Activated CD4-positive, alpha-beta T cell treated with anti-CD3 and anti-CD28 coated beads for 4 hours (primary cell): ENCODE data around the gene RTN4RL2.
A peak's percentile ranks its signal among the peaks of the same experiment; 100 is the strongest.

Source experiments
- DNase-seq, 2 donors: peaks; one replicate each; pipeline ENCODE4 v3.0.0-alpha.2; 2020

RTN4RL2 gene

DNA sequence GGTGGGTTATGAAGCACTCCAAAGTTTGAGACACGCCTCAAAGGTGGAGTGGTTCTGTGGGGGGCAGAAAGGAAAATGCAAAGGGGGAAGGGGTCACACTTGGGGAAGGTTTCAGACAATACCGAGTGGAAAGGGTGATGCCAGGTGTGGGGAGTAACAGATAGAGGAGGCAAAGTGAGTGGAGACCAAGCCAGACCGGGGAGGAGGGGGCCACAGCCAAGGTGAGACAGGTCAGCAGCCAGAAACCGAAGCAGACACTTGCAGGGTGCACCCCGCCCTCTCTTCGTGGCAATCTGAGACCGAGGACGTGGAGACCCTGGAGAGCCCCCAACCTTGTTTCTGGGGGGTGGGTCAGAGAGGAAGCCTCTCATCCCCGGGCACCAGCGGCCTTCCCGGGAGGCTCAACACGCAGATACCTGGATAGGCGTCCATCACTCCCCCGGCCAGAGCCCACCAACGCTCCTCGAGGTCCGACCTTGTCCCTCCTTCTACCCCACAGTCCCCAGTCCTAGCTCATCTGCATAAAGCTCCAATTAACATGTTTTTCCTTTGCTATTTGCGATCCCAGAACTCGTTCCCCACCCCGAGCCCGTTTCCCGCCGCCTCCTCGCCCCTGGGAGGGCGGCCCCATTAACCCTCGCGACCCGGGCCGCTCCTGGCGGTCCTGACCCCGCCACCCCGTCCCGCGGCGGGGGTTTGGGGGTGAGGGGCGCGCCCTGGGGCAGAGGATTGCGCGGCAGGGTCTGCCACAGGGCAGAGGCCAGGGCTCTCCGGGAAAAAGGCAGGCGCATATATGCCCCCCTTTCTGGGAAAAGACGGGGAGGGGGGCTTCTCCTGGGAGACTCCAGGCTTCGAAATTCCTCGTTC, 21.8 kb downstream of the RTN4RL2 start:
- no peak for DNase-seq

DNA sequence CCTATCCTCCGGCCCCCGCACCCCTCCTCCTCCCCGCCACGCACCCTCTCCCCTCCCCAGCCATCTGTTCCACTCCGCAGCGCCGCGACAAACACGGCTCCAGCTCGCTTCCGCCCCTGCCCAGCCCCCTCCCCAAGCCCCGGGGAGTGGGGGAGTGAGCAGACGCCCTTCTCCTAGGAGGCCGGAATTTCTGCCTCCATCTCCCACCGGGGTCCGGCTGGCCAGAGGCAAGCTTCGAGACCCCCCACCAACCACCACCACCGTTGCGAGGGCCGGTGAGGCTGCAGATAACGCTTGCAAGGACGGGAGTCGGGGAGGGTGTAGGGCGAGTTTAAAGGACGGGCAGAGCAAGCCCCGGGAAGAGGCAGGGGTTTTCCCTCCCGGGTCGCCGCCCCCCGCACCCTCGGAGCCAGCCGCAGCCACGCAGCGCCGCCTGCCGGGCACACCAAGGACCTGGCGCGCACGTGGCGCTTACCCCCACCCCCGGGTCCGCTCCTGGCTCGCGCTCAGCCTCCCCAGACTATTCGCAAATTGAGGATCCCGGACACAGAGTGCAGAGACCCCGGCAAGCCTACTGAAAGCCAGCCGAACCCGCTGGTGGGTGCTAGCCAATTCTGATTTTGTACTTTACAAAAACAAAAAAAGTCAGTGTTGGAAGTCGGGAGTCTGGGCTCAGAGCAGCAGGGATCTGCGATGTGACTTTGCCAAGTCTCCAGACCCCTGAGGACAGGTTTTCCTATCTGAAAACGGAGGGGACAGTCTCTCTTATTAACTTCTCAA, 22.6 kb downstream of the RTN4RL2 start:
- DNase-seq = peak; percentile 71 to 74

DNA sequence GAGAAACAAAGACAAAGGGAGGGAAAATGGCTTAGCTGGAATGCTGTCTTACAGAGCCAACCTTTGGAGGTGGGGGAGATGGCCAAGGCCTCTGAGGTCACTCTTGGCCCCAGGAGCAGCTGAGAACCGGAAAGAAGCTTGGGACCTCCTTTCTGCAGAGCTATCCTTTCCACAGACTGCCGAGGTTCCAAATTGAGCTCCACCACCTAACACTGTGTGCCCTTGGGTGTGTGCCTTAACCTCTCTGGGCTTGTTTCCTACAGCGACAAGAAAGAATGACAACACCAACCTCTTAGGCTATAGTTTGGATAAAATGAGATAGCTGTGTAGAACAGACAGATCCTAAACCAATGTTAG, 23.2 kb downstream of the RTN4RL2 start:
- DNase-seq = no peak

DNA sequence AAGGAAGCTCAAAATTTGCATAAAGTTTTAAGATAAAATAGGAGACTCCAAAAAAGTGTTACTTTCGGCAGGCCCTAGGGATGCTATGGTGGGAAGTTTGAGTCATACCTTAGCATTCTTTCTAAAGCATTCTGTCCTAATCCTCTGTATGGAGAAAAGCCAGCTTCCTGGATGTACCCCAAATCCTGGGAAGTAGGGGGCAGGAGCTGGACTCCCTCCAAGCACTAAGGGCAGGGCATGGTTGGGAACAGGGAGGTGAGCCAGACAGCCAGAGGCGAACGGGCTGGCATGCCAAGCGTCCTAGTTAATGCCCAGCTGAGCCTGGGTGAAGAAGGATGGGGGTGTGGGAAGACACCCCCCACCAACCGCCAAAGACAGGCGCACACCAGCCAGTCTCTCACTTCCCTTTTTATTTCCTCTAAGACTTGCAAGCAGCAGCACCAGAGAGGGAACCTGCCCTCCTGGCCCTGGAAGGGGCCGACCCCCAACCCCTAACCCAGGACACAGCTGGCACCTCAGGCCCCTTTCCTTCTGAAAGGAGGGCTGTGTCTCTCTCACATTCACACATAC, 23.9 kb downstream of the RTN4RL2 start:
- DNase-seq = no peak

DNA sequence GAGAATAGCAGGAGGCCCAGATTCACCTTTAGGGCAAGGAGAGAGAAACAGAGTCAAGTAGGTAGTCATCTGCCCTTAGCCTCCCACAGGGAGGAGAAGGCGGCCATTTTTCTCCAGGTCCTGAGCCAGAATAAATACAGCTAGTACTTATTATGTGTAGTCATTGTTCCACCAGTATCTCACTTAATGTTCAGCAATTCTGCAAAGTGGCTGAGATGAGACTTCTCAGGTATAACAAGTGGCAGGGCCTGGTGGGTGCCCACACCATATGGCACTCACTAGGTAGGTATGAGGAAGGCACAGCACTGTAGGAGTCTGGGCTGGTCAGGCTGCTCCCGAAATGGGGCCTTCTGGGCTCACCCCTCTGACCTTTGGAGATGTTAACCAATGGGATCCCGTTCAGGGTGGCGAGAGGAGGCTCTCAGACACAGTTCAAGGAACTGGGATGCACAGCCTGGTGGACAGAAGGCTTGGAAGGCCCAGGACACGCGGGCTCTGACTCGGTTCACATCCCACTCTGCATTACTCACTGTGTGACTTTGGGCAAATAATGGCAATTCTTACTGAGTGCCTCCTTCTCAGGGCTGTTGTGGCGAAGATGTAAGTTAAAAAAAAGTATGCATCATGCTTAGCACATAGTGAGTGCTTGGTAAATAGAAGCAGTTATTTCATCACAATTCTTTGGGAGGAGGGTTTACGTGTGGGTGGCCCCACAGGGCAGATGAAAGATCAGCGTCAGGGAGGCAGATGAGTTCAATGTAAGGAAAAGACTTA, 25.1 kb downstream of the RTN4RL2 start:
- DNase-seq = no peak

DNA sequence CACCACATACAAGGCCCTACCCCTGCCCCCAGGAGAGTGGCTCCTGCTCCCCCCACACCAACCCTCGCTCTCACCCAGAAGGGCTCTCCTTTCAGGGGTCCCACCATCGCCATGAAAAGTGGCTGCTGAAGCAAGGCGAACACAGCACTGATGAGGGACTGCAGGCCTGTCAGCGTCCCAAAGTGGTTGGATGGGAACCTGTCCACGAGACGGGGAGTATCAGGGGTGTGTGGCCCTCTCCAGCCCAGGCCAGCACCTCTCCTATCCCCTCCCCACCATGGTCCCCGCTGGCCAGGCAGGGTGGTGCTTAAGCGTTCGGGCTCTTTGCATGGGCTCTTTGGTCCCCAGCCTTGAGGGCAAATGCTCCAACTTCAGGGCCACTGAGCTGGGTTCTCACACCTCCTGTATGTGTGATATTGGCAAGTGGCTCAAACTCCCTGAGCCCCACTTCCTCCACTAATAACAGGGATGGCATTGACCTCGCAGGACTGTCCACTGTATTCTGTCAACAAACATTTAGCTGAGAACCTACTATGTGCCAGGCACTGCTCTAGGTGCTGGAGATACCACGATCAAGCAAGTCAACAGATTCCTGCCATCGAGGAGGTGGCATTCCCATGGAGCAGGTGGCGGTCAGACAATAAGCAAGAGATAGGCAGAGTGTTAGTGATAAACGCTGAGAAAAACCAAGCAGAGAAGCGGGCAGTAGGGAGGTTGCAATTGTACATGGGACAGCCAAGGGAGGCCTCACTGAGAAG, 26.9 kb downstream of the RTN4RL2 start:
- no peak for DNase-seq

DNA sequence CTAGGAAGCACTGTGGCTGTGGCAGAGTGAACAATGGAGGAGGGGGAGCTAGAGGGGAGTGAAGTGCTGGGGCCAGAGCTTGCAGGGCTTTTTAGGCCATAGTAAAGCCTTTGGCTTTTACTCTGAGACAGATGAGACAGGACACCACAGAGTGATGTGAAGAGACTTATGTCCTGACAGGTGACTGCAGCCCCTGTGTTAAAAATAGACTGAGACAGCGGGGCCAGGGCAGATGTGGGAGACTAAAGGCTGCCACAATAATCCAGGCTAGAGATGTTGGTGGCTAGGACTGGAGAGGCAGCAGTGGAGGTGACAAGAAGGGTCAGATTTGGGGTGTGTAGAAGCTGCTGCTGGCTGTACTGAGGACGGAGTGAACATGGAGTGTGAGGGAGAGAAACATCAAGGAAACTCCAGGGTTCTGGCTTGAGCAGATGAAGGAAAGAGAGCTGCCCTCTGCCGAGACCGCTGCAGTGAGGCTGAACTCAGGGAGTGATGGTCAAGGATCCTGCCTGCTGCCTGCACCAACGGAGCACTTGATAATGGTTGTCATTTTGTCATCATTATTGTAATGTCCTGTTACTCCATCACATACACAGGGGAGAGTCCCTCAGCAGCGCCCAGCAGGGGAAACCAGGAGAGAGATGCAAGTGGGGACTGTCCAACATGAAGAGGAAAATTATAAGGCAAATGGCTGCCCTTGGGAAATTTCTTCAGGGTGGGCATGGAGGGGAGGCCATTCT, 27.8 kb downstream of the RTN4RL2 start:
- no peak for DNase-seq

DNA sequence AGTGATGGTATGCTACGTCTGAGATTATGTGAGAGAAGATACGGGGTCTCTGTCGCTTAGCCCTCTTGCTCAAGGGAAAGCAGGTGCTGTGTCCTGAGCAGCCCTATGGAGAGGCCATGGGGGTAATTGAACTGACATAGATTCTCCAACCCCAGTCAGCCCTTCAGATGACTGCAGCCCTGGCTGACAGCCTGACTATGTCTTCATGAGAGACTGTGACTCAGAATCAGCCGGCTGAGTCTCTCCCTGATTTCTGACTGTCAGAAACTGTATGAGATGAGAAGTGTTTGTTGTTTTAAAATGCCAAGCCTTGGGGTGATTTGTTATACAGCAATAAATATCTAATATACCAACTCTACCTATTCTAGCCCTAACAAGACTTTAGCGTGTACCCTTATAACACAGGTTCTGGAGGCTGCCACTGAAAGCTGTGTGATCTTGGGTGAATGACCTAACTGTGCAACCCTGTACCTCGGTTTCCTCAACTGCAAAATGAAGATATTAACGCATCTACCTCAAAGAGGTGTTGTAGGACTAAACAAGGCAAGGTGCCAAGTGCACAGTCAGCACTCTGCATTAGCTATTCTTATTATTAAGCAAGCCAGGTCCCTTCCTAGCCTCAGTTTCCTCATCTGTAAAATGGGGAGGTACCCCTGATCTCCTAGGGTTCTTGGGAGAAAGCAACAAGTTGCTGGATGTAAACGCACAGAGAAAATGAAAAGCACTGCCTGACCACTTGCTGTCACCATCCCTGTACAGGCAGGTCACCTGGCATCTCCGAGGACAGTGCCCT, 30.3 kb downstream of the RTN4RL2 start:
- no peak for DNase-seq

DNA sequence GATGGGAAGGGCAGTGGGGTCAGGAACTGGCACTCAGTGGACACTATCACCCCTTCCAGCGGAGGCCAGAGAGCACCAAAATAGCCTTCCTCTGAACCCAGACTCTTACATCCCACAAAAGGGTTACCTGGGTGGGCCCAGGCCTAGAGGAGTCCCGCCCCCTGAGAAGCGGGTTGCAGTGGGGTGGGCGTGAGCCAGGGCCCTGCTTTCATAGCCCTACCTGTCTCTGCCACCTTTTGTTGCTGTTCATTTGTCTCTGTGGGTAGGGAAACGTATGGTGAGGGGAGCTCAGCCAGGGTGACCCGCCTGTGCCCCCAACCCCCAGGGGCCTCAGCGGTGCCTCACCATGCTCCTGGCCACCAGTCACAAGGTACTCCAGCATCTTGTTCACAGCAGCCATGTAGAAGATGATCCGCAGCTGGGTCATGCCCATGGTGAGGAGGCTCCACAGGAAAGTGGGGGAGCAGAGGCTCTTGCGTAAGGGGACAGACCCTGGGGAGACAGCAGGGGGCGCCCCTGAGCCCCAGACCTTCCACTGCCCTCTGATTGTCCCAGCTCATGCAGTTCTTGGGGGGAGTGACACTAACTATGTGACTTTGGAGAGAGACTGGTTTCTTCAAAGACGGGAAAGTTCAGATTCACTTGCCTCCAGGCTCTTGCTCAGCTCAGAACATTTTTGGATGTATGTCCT, 31.2 kb downstream of the RTN4RL2 start:
- DNase-seq = peak; percentile 29 to 46

DNA sequence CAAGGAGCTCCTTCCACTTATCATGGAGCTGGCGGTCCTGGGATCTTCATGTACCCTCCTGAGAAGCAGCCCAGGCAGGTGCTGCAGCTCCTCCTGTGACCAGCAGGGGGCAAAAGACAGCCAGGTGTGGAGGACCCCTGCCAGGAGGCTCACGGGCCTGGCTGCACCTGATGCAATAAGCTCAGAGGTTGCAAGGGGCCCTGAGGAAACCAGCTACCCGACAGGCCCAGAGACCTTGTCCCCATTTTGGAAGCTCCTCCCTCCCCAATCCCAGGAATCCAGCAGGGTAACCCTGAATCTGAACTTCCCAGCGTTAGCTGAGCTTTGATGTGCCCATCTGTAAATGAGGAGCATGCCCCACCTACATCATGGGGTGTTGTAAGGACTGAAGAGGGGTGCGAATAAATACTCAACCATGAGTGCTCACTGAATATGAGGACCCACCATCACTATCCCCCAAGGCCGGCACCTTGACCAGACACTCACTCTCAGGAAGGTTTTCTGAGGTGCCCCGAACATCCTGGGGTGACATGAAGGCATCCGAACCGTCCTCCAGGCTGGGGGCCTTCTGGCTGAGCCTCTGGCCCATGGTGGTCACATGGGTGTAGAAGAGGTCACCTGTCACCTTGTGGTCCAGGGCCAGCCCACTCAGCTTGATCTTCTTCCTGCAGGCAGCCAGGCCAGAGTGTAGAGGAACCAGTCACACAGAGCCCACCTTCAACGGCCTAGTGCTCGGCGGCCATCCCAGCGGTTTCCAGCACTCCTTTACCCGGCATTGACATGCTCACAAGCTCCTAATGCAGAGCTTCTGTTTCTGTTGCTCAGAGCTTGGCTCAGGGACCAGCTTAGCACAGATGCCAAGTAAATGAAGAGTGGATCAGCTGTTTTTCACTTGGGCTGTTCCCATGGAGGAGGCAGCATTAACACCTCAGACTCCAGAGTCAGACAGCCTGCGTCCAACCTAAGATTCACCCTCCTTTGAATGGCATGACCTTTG, 33.5 kb downstream of the RTN4RL2 start:
- peak; percentile 83 to 86 for DNase-seq

DNA sequence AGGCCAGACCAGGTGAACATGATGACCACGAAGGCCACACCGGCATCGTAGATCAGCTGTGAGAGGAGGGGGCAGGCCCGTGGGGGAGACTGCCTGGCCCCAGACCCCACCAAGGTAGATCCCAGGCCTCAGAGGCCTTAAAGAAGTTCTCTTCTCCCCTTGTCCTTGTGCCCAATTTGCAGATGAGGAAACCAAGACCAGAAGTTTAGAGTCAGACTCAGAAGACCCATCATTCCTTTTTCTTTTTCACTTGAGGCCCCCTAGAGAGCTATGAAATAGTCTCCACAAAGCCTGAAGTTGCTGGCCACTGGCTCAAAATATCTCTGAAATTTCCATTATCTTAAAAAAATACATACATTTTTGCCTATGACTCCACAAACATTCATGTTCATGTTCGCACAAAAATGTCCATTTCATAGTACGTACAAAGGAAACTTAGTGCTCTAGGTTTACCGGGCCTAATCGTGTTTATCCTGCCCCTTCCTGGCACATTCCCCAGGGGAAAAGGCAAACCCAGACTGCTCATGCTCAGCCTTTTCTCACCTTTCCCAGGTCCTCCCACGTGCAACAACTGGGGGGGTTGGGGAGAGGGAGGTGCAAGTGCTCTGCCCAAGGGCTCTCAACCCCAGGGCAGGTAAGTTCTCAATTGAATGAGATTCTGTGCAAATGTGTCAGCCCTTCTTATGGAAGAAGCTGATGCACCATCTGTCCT, 35.9 kb downstream of the RTN4RL2 start:
- DNase-seq = no peak

DNA sequence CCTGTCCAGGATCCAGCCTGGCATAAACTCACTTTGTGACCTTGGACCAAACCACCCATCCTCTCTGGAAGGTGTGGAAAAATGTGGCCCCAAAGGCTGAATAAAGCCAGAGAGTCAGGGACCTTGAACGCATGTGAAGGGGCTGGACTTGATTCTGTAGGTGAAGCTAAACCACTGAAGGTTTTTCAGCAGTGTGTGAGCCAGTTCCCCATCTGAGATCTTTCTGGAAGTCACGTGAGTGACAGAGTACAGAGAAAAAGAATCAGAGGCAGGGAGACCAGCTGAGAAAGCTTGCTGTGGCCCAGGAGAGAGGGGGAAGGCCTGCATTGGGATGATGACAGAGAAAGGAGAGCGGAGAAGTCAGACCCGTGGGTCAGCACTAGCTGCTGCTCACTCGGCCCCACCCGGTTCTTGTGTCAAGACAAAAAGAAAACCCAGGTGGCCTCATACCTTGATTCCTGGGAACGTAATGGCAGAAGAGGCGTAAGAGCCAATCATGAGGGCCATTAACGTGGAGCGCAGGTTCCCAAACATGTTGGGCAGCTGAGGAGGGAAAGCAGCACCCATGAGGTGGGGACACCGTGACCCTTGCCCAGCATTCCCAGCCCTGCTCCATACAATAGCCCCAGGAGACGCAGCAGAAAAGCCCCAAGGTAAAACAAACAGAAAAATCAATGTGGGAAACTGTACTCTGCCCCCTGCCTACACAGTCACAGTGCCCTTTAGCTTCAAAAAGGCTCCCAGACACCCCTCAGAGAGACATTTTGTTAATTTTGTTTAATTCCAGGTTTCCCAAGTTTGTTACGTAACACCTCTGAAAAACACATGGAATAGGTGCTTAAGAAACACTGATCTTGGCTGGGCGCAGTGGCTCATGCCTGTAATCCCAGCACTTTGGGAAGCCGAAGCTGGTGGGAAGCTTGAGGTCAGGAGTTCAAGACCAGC, 37.2 kb downstream of the RTN4RL2 start:
- no peak for DNase-seq

DNA sequence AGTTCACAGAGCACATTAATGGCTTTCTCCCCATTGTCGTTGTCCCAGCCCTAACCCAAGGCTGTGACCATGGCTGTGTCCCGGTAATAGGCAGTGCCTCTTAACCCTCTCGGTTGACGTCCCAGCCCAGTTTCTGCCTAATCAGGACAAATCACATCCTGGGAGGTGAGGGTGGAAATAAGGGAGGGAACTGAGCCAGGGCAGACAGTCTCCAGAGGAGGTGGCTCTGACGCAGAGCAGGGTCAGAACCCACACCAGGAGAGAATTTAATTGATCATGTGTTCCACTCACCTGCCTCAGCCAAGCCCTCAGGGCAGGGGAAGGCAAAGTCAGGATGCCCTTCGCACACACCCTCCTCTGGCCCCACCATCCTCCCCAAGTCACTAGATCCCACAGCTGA, 38.2 kb downstream of the RTN4RL2 start:
- DNase-seq = no peak

DNA sequence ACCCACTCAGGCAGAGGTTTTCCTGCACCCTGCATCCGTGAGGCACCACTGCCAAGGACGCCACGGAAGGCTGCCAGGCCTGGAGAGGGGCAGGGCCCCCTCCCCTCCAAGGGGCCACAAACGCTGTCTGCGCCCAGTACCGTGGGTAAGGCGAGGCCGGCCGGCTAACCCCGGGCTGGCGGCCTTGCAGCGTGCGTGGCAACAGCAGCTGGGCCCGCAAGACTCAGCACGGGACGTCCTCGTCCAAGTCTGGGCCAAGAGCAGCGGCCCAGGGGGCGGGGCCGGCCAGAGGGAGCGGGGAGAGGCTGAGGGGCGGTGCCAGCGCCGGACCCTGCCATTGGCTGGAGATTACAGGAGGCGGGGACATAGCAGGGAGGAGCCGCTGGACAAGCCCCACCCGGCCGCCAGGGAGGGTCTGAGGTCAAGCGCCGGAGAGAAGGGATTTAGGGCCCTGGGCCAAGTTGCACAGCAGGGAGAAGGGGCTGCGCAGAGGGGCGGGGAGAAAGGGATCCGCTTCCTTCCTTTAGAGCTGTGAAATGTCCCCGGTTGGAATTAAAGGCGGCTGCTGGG, 39.2 kb downstream of the RTN4RL2 start:
- no peak for DNase-seq

DNA sequence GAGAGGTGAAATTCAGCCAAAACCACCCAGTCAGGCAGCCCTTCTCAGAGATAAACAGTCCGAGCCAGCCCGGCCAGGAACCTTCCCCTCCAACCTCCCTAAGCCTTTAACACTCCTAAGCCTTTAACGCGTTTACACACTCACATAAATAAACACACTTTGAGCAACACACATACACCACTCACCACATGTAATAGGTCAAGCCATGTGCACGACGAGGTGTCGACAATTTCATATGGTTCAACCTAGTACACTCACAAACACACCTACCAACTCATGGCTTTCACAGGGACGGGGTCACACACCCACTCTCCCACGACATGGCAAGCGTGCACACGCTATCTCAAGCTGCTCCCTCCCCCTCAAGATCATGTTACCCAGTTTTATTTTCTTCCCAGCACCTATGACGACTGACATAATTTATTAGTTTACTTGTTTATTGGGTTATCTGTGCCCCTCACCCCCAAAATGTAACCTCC, 39.7 kb downstream of the RTN4RL2 start:
- no peak for DNase-seq

DNA sequence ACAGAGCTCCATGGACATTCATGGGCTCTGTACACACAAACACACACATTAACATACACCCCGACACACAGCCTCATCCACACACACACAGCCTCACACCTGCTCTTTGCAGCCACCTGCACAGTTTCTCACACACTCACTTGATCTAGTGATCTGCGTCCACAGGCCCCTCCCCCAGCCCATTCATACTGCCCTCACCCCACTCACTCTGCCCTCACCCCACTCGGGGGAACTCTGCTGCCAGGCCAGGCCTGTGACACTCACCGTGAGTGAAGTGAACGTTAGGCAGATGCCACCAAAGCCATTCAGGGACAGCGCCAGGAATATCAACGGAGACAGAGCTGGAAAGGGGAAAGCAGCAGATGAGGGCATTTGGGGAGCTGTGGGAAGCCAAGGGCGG, 40.2 kb downstream of the RTN4RL2 start:
- DNase-seq = no peak
